ENCODE data around the gene DDB1. TPM values are rescaled to one million over a fixed set of nuclear protein-coding genes. Genes with fewer than 3 reads are reported as not detected.

DDB1 gene
- 100 to 1,000 TPM; 164 to 194 (median 176) TPM for polyA plus RNA-seq (ENCODE audit: insufficient read depth in 1 of 5, insufficient read length in 5 of 5, low replicate concordance in 1 of 5)
- long read RNA-seq, donor 1, full-length matches to known transcripts: 21 of 71 reads
- long read RNA-seq, donor 1, partial matches to known transcripts: 50 of 71 reads
- long read RNA-seq, donor 1, other reads (novel, unspliced or antisense): 0 of 71 reads
- long read RNA-seq, donor 2, full-length matches to known transcripts: 22 of 28 reads
- long read RNA-seq, donor 2, partial matches to known transcripts: 6 of 28 reads
- long read RNA-seq, donor 2, other reads (novel, unspliced or antisense): 0 of 28 reads
- long read RNA-seq, donor 3, full-length matches to known transcripts: 9 of 30 reads
- long read RNA-seq, donor 3, partial matches to known transcripts: 21 of 30 reads
- long read RNA-seq, donor 3, other reads (novel, unspliced or antisense): 0 of 30 reads
- long read RNA-seq, donor 4, full-length matches to known transcripts: 13 of 34 reads
- long read RNA-seq, donor 4, partial matches to known transcripts: 21 of 34 reads
- long read RNA-seq, donor 4, other reads (novel, unspliced or antisense): 0 of 34 reads
- long read RNA-seq, donor 5, full-length matches to known transcripts: 26 of 92 reads
- long read RNA-seq, donor 5, partial matches to known transcripts: 66 of 92 reads
- long read RNA-seq, donor 5, other reads (novel, unspliced or antisense): 0 of 92 reads
- long read RNA-seq, donor 6, full-length matches to known transcripts: 23 of 59 reads
- long read RNA-seq, donor 6, partial matches to known transcripts: 28 of 59 reads
- long read RNA-seq, donor 6, other reads (novel, unspliced or antisense): 8 of 59 reads
- long read RNA-seq, donor 7, full-length matches to known transcripts: 21 of 113 reads
- long read RNA-seq, donor 7, partial matches to known transcripts: 92 of 113 reads
- long read RNA-seq, donor 7, other reads (novel, unspliced or antisense): 0 of 113 reads
- long read RNA-seq, donor 8, full-length matches to known transcripts: 10 of 17 reads
- long read RNA-seq, donor 8, partial matches to known transcripts: 7 of 17 reads
- long read RNA-seq, donor 8, other reads (novel, unspliced or antisense): 0 of 17 reads

DNA sequence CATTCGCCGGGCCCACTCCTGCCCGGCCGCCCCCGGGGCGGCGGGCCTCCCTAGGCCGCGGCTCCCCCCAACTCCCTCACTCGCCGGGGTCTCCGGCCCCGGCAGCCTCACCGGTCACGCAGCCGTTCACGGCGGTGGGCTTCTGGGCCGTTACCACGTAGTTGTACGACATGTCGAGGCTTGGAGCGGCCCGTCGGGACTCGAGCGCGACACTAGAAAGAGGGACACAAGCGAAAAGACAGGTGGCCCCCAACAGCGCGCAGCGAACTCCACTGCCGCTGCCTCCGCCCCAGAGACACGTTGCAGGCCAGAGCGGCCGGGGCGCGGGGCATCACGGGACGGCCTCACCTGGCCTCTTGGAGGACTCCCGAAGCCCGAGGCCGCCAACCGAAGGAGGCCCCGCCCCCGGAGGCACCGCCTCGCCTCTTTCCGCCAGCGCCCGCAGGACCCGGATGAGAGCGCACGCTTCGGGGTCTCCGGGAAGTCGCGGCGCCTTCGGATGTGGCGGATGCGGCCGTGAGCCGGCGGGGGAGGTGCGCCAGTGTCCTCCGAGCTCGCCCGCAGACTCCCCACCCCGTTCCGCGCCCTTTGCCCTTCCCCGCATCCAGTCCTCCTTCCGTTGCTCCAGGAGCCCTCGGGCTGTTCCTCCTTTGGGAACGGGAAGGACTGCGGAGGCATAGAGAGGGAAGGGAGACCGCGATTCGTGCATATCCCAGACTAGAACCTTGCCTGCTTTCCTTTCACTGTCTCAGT, at the start of gene DDB1, which contains the start of gene TKFC:
Gene DDB1, minus strand, starts transcription at position 309 of the 753 bp plus-strand sequence. Its CDS starts 137 bp downstream, at position 172.
Gene TKFC, plus strand, starts transcription at position 432 of the 753 bp plus-strand sequence. CDS start 1,501 bp downstream, outside the sequence.
- DNase-seq: peak; percentile 93

DNA sequence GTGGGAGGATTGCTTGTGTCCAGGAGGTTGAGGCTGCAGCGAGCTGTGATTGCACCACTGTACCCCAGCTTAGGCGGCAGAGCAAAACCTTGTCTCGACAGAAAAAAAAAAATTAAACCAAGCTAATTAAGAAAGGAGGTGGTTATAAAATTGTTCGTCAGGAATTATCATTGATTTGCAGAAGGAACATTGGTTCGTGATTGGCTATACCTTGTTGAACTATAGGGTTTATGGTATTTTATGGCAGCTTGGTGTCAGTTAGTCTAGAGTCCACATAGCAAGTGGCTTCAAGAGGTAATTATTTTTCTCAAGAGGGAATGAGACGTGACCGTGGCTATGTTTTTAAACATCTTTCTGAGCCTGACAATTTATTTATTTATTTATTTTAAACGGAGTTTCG, 48.0 kb upstream of the DDB1 start:
- DNase-seq: no peak

DNA sequence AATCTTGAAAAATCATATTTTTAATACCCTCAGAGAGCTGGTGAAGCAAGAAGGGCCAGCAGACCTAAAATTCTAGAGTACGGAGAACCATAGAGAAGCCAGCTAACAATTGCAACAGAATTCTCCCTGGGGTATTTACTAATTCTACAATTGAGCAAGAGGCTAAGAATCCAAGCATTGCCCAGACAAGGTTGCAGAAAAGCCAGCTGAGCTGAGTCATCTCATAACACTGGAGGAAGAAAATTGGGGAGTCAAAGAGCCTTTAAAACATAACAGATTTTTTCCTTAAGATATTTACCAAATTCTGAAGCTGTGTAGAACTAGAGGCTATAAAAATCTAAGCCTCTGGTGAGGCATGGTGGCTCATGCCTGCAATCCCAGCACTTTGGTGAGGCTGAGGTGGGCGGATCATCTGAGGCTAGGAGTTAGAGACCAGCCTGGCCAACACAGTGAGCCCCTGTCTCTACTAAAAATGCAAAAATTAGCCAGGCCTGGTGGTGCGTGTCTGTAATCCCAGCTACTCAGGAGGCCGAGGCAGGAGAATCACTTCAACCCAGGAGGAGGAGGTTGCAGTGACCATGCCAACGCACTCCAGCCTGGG, 45.9 kb upstream of the DDB1 start:
- no peak for DNase-seq

DNA sequence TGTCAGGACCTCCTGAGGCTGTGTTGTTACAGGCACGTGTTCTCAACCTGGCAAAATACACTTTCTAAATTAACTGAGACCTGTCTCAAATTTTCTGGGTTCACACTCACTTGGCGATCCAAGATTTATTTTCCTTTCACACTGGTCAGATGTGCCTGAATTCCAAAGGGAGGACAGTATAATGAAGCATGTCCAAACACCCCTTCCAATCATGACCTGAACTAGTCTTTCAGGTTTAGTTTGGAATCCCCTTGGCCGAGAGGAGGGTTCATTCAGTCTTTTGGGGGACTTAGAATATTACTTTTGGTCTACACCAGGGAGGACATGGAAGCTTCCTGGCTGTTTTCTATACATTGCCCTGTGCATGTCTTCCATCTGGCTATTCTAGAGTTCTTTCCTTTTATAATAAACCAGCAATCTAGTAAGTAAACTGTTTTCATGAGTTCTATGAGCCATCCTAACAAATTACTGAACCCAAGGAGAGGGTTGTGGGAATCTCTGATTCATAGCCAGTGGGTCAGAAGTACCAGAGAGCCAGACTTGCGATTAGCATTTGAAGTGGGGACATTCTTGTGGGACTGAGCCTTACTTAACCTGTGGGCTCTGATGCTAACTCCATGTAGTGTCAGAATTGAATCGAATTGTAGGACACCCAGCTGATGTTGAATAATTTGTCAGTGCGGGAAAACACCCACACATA, 44.7 kb upstream of the DDB1 start:
- DNase-seq: no peak

DNA sequence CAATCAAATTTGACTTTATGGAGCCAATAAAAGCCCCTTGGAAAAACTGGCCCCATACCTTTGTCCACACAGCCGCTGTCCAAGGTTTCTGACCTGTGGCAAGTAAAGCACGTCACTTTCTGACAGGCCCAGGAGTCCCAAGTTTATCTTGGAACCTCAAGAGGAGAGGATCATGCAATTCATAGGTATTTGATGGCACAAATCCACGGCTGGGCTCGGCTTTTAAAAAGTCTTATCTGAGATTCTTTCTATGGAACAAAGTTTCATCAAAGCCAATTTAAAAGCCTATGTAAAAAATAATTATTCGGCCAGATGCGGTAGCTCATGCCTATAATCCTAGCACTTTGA, 42.8 kb upstream of the DDB1 start:
- DNase-seq: no peak

DNA sequence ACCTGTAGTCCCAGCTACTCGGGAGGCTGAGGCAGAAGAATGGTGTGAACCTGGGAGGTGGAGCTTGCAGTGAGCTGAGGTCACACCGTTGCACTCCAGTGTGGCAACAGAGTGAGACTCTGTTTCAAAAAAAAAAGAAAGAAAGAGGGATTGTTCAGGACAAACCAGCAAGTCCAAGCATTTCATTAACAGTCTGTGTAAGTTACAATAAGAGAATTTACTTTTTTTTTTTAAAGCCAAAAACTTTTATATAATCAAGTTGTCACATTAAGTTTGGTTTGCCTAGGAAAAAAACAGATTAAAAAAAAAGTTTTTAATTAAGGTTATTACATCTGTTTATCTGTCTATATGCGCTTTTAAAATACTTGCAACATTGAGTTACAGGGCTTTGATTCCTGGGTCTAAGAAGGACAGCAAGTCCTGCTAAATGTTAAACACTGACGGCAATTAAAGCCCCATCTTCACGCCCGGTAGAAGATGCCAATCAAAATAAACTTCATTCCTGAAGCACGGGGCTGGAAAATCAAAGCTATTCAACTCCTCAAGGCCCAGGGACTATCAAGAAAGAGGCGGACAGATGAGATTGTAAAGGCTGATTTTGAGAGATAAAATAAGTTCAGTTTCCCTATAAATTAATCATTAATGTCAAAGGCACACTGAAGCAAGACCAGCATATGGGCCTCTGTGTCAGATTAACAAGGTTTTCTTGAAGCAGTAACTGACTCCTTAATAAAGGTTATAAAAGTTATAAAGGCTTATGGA, 39.9 kb upstream of the DDB1 start:
- no peak for DNase-seq

DNA sequence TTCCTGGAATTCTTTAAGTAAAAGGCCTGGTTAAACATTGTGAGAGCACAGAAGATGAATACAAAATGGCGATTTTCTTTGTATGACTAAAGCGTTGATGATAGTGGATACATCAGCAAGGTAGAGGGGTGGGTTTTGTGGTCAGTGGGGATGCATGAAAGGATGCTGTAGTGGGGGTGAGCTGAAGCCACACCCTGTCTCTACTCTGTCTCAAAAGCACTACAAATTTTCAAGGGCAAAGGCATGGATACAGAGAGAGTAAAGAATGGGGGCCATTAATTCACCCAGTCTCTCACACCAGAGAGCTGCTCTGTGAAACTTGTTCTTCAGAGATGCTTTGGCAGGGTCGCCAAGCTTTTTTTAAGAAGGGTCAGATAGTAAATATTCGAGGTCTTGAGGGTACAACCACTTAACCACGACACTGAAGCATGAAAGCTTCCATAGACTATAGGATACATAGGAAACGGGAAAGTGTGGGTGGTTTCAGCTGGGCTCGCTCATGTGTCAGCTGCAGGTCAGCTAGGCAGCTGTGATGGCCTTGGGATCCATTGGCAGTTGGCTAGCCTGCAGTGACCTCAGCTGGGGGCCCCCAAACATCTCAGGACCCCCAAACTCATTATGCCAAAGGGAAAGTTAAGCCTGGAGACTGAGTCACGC, 37.6 kb upstream of the DDB1 start:
- DNase-seq: no peak

DNA sequence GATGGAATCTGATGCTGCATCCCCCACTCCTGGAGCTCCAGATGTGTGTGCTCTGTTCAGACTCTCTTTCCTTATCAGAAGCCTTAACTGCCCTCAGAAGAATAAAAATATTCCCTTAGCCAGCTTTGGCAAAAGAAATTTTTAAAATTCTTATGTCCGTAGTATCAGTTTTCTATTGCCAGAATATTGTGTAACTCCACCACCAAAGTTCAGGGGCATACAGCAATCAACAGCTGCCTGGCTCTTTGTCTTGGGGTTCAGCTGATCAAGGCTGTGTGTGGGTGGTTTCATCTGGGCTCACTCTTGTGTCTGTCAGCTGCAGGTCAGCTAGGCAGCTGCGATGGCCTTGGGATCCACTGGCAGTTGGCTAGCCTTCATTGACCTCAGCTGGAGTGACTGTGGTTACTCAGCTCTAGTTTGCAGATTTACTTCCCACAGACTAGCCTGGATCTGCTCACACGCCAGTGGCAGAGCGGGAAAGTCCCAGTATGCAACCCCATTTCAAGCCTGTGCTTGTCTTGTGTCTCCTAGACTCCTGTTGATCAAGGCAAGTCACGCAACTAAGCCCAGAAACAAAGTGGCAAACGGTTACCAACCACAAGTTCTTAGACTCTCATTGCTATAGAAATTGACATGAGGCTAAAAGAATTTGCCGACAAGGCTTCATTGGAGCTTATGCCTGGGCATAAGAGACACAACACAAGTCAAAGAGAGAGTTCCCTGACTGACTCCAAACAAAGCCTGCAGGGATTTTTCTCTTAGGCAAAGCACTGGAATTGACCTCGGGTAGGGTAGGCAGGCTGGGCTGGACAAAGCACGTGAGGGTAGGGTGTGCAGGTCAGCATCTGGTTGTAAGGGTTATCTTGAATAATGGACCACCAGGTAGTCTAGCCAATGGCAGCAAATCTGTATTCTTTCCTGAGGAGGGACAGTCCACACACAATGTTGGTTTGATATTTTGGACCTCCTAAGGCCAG, 36.8 kb upstream of the DDB1 start:
- peak in 1 of 2 donors; percentile 54 for DNase-seq

DNA sequence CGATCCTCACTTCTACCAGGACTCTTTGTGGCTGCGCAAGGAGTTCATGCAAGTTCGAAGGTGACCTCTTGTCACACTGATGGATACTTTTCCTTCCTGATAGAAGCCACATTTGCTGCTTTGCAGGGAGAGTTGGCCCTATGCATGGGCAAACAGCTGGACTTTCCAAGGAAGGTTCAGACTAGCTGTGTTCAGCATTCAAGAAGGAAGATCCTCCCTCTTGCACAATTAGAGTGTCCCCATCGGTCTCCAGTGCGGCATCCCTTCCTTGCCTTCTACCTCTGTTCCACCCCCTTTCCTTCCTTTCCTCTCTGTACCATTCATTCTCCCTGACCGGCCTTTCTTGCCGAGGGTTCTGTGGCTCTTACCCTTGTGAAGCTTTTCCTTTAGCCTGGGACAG, 35.7 kb upstream of the DDB1 start:
- no peak for DNase-seq

DNA sequence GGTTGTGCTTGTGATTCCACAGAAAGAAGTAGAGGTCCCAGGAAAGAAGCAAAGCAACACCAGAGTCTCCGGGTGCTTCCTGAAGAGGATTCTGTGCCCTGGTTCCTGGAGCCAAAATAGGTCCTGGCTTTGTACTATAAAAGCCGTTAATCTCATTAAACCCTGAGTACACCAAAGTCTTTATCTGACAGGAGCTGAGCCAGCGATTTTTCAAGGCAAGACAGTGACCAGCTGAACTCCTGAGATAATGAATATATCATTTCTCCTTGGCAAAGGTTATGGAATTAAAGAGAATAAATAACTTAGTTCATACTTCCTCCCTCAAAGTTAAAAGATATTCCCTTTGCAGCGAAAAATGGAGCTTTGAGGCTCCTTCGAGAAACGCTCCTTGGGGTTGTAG, 34.5 kb upstream of the DDB1 start:
- DNase-seq: no peak

DNA sequence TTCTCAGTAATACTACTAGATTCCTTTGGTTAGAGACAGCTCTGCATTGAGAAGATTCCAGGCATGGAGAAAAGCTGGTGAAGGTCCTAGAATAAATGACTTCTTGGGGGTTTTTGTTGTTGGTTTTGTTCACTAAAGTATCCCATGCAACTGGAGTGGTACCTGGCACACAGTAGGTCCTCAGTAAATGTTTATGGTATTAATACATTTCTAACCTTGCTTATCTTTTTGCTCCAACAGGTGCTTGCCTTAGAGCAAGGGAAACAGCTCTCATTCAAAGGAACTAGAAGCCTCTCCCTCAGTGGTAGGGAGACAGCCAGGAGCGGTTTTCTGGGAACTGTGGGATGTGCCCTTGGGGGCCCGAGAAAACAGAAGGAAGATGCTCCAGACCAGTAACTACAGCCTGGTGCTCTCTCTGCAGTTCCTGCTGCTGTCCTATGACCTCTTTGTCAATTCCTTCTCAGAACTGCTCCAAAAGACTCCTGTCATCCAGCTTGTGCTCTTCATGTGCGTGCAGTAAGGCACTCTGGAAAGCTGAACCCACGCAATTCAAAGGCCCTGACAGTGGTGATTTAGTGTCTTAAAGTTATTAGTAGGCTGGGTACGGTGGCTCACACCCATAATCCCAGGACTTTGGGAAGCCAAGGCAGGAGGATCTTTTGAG, 31.2 kb upstream of the DDB1 start:
- DNase-seq: no peak

DNA sequence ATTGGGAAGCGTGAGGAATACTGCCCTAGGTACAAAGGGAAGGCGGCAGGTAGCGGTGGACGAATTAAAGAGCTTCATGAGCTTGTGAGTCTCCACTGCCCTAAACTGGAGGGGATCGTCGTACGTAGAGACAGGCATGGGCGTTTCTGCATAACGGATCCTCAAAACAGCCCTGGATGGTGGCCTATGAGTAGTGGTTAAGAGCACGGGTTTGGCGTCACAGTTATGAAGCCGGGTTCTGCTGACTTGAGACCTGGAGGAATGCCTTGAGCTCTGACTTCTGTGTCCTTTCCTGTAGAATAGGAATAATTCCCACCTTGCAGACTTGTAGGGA, 29.6 kb upstream of the DDB1 start:
- no peak for DNase-seq

DNA sequence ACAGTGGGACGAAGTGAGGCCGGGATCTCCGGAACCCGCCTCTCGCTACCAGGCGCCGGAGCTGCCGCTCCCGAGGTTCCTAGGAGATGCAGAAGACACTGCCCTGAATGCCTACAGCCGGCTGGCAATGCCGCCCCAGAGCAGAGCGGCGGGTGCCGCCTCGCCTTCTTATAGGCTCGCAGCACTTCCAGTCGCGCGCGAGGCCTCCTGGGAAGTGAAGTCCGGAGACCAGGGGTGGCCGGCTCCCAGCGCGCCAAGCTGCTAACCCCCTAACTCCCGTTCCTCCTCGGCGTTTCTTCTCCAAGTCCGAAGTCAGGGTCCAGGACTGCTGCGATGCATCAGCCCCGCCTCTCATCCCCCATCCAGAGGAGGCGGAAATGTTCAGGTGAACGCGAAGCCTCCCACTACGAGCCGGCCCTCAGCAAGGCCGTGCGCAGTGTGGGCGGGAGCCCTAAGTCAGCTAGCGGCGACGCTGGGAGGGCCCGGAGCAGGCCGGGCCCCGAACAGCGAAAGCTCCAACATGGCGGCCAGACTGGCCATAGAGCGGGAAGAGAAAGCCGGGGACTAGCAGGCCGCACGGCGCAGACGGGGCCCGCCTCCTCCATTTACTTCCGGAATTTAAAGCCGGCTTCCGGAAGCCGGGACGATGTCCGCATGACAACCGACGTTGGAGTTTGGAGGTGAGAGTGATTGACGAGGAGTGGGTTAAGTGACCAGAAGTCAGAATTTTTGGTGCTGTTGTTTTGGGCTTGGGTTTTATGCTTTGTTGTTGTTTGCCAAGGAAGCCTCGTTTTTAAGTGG, 29.0 kb upstream of the DDB1 start, which contains the start of the genes CYB561A3 and TMEM138:
Gene CYB561A3, minus strand, starts transcription at position 142 of the 801 bp plus-strand sequence. CDS start 5,169 bp downstream, outside the sequence.
Gene TMEM138, plus strand, starts transcription at position 634 of the 801 bp plus-strand sequence. CDS start 2,017 bp downstream, outside the sequence.
- peak; percentile 90 to 91 for DNase-seq

DNA sequence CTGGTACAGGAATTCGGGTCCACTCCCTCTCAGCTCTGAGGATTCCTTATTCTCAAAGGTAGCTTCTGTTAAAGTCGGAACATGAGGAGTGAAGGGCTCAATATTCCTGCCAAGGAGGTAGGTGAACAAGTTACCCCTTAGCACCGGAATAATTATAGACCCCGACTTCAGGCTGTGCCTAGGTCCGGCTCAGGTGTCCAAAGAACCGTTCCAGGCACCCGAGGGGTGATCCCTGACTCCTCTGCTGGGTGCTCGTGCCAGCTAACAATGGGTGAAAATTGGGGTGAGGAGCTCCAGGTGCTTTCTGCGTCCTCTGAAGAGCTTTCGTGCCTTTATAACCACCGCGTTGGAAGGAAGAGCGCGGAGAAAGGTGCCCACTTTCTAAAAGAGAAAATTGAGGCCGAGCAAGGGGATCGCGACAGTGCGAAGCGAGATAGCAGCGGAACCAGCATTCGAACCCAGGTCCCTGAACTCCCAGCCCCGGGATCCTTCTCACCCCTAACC, 28.4 kb upstream of the DDB1 start:
- no peak for DNase-seq

DNA sequence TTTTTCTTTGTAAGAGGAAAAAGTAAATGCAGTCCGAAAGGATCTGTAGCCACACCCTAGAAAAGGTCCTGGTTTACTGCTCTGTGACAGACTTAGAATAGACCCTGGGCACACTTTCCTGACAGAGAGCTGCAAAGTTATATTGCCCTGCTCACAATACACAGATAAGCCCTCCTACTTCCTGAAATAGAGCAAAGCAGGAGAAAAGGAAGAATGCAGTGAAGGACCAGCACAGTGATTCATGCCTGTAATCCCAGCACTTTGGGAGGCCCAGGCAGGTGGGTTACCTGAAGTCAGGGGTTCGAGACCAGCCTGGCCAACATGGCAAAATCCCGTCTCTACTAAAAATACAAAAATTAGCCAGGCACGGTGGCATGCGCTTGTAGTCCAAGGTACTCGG, 26.6 kb upstream of the DDB1 start:
- no peak for DNase-seq

DNA sequence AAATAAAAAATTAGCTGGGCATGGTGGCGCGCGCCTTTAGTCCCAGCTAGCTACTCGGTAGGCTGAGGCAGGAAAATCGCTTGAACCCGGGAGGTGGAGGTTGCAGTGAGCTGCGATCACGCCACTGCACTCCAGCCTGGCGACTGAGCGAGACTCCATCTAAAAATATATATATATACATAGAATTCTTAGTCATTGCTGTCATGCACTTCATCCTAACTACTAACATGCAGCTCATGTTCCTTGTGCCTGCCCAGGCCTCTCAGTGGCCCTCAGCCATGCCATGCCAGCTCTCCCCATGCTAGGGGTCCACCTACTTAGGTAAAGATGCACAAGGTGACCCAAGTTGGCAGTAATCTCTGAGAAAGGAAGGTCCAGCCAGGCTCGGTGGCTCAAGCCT, 25.7 kb upstream of the DDB1 start:
- DNase-seq: no peak
